ENCODE results near the gene INTS6L.
"Not testable (repeated sequence)": the region's sequence is repeated elsewhere in the genome, so short reads cannot be mapped to it uniquely, and the experiment has no call there.

The INTS6L gene

DNA sequence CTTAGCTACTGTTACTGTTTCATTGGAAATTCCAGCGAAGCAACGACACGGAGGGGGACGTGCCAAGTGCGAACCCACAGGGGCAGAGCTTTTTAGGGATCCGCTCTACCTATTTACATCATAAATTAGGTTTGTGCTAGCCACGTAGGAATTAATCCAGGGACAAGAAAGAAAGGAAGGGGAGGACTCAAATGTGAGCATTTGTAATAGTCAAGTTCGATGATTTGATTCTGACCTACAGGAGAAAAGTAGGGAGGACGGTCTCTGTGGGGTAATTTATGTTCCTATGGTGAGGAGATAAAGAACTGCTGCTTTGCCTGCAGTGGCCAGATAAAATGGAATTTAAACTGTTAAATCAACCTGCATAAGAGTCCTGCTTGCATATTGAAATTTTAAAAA lies 1.7 kb downstream of the INTS6L start:
- FAIRE-seq: no peak
- no peak for DNase-seq (ENCODE audit: extremely low spot score, insufficient read length, low read depth)

DNA sequence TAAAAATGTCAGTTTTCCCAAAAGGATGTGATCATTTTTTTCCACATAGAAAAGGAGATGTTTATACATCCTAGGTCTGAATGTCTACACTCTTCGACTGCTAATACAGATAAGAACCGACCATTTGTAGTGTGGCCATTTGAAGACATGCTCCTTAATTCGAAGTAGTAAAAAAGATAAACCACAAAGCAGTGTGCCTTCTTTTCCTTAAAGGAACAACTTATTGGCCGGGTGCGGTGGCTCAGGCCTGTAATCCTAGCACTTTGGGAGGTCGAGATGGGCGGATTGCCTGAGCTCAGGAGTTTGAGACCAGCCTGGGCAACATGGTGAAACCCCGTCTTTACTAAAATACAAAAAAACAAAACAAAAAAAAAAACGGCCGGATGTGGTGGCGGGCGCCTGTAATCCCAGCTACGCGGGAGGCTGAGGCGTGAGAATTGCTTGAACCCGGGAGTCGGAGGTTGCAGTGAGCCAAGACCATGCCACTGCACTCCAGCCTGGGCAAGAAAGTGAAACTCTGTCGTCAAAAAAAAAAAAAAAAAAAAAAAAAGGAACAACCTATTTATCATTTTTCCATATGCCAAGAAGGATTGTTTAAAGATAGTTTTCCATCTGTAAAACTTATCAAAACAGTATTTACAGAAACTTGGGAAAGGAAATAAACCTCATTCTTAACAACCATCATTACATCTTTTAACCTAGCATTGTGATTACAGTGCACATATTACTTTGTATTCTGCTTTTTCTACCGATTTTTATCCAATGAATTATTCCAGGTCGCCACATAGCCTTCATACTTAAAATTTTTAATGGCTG lies 2.6 kb downstream of the INTS6L start:
- DNase-seq (ENCODE audit: extremely low spot score, insufficient read length, low read depth) (no peak), FAIRE-seq (peak; percentile 24)

DNA sequence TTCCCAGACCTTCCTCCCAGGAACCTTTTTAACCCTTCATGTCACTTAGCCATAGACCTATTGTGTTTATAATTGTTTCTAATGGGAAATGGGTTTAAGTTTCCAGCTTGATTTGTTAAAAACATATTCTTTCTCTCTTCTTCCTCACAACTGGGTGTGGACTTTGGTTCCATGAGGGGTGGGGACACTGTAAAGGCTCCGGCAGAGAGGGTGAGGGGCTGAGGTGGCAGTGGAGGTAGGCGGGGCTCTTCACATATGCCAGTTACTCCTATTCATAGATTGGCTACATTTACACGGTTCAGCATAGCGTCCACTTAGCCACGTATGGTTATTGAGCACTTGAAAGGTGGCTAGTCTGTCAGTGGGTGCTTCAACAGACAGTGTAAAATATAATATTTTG lies 7.8 kb downstream of the INTS6L start:
- FAIRE-seq: peak; percentile 59

DNA sequence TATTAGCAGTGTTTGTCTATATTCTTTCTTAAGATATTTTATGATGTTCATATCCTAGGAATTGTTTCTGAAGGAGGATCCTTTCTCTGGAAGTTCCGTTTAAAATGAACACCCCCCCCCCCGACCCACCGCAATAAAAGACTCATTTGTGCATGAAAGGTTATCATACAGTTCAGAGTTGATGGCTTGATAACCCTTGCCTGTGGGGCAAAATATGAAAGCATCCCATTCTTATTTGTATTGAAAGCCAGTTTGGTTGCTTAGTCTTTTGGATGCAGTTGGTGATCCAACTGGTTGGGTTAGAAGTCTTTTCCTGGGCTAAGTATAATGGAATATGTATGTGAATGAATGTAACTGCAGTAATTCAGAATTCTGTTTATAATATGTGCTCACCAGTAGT lies 8.3 kb downstream of the INTS6L start:
- FAIRE-seq: no peak

More for the DNA sequence above, 7.8 kb downstream of the INTS6L start:
- DNase-seq (ENCODE audit: extremely low spot score, insufficient read length, low read depth): no peak

DNA sequence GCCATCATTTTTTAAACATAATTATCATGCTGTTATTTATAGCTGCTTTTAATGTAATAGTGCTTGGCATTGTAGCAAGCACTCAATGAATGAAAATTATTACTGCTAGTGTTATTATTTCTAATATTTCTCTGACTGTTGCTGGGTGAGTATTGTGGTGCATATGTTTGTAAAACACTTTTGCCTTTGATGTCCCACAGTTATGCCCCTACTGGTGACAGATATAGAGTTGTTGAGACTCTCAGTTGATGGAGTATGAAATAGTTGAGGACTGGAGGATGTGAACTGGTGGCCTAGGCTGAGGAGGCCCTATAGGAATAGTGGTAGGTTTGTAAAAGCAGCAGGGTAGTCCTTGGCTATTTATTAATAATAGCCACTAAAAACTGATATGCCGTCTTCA lies 9.6 kb downstream of the INTS6L start:
- no peak for DNase-seq (ENCODE audit: extremely low spot score, insufficient read length, low read depth)
- FAIRE-seq: no peak

More for the DNA sequence above, 8.3 kb downstream of the INTS6L start:
- DNase-seq (ENCODE audit: extremely low spot score, insufficient read length, low read depth): no peak

DNA sequence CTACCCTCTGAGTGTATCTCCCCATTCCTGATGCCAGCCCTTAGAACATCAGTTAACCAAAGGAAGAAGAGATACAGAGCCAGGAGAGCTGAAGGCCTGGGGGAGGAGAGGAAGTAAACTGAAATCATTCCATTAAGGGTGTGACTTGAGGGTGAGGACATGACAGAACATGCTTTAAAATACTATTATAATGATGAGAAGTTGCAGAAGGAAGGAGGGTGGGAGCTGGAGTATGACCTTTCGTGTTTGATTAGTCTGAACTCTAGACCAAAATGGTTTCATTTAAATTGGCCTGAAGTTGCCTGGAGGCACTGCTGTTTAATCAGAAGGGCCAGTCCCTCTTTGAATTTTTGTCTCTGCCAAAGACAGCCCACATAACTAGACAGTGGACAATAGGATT lies 11.4 kb downstream of the INTS6L start:
- peak; percentile 54 for FAIRE-seq

DNA sequence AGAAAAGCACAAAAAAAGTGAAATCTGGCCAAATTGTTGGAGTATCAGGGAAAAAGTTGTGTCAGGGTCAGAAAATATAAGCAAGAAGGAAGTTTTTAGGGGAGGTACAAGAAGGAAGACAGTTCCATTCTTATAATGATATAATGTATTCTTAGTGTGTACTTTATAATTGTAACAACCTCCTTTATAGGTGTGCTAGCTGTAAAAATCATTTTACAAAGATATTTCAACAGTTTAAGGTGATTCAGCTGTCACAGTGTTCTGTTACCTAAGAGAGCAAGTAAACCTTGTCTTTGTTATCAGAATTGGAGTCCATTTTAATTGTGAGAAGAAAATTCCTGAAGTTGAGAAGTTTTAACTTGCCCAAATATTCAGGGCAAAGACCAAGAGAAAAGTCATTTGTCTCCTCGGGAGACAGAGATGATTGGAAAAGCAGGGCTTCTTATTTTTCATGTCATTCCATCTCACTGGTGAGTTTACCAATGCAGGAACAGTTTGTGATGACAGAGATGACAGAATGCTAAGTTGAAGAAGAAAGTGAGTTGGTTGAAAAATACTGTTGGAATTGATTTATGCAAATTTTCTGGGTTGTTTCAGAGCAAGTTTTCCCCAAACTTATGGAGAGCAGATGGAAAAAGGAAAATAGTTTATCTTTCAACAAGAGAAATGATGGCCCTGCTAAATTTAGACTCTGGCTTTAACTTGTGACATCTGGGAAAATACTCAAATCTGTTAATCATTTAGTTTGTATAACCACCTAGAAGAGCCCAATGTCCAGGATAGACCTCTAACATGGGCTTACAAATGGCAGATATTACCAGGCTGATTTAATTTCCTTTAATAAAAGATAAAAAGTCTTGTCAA lies 14.8 kb downstream of the INTS6L start:
- DNase-seq (ENCODE audit: extremely low spot score, insufficient read length, low read depth) (no peak), FAIRE-seq (peak; percentile 77)

More for the DNA sequence above, 11.4 kb downstream of the INTS6L start:
- DNase-seq (ENCODE audit: extremely low spot score, insufficient read length, low read depth): no peak

DNA sequence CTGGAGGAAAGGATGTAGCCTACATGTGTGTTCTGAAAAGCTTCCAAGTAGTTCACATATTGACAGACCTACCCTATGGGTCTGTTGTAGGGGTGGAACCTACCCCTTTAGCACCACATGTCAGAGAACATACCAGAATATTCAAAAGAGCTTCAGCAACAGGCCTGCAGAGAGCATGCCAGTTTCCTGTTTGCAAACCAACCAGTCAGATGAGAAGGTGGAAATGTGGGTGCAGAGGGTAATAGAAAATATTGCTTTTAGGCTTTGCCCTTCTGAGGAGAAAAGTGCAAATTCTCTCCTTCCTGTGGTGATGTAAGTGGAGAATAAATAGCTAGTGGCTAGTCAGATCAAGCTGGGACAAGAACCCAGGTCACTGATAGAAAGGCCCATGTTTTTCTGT lies 16.4 kb downstream of the INTS6L start:
- peak; percentile 78 for FAIRE-seq
- no peak for DNase-seq (ENCODE audit: extremely low spot score, insufficient read length, low read depth)

DNA sequence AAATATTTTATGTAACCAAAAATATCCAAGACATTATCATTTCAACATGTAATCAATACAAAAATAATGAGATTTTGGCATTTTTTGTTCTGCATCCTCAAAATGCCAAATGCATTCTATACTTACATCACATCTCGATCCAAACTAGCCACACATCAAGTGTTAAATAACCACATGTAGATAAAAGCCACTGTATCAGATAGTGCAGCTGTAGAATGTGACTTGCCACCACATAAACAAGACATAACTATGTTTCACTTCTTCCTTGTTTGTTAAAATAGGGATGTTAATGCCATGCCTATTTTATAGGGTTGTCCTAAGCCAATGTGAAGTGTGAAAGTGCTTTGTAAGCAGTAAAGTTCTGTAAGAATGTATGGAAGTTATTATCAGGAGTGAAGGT lies 20.9 kb downstream of the INTS6L start:
- no peak for DNase-seq (ENCODE audit: extremely low spot score, insufficient read length, low read depth)
- no peak for FAIRE-seq

DNA sequence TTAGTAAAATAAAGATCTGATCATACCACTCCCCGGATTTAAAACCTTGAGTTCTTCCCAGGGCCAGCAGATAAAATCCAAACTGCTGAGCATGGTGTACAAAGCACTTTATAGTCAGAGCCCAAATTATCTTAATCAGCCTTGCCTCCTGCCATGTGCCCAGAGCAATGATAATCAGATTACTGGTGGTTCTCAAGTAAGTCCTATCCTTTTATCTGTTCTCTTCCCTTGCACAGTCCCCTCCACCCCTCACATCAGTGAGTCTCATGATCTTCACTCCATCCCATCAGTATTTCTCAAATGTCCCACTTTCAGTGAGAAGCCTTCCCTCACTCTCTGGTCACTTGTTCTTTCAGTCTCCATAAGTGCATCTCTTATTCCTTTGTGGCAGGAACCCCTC lies 22.7 kb downstream of the INTS6L start:
- FAIRE-seq (peak; percentile 49), DNase-seq (ENCODE audit: extremely low spot score, insufficient read length, low read depth) (no peak)

DNA sequence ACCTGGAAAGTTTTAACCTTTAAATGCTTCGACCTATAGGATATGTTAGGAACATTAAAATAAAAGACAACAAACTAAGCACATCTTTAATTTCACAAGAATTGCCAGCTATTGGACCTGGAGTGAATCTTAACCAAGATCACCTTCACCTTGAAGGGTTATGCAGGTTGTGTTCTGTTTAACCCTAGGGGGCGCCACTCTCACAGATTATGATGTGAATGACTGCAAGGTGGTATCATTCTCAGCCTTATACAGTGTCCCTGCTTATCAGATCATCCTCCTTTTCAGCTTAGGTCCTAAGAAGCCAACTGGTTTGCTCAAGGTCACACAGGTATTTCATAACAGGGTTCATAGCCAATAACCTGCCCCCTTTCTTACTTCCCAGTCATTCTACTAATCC lies 23.5 kb downstream of the INTS6L start:
- DNase-seq (ENCODE audit: extremely low spot score, insufficient read length, low read depth) (no peak), FAIRE-seq (no peak)

DNA sequence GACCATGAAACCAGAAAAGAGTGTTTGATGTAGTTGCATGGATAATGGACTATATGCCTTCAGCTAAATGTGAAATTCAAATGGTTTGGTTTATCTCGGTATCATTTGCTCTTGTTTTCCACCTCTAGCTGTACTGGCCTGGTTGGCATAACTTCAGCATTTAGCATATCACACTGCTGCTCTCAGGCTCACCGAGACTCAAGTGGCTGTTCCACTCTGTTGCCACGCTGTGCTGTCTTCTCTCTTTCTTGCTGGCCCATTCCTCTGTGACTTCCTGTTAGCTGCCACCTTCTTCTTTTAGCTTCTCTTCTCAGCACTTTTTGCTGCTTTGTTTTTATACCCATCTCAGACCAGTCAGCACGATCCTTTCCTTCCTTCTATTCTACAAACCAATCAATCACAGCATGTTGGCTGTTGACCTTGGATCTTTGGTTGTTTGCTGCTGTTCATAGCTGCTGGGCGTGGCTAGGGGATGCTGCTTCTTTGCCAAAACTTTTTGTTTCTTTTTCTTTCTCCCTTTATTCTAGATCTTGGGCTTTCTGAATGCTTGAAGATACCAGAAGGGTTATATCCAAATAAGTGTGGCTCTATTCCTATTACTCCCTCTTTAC lies 24.0 kb downstream of the INTS6L start:
- DNase-seq (ENCODE audit: extremely low spot score, insufficient read length, low read depth) (no peak), FAIRE-seq (peak; percentile 79)

DNA sequence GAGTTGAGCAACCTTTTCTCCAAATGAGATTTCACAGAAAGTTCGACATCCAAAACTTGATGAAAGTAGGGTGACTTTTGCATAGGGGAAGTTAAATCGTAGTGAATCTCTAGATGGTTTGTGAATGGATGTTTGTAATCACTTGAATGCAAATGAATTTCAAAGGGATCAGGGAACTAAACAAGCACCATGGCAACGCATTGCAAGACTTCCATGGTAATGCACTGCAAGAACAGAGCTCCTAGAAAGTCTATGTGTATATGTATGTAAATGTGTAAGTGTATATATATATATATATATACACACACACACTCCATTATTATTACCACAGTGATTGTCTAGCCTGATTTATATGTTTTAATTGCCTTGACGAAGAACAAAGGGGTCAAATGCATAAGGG lies 27.3 kb downstream of the INTS6L start:
- DNase-seq (ENCODE audit: extremely low spot score, insufficient read length, low read depth): no peak
- no peak for FAIRE-seq

DNA sequence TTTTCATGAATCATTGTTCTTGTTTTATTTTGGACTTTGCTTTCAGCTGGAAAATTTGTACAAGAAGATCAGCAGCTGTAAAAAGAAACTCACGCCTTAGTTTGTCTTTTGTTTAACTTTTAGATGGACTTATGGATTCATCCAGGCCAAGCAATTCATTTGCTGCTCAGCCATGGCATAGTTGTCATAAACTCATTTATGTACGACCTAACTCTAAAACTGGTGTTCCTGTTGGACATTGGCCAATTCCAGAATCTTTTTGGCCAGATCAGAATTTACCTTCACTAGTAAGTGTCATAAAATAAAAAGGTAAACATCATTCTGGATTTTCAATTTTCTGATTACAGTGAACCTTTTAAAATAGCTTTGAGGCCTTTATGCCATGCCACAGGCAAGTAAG lies 29.1 kb downstream of the INTS6L start:
- DNase-seq (ENCODE audit: extremely low spot score, insufficient read length, low read depth) (no peak), FAIRE-seq (no peak)

DNA sequence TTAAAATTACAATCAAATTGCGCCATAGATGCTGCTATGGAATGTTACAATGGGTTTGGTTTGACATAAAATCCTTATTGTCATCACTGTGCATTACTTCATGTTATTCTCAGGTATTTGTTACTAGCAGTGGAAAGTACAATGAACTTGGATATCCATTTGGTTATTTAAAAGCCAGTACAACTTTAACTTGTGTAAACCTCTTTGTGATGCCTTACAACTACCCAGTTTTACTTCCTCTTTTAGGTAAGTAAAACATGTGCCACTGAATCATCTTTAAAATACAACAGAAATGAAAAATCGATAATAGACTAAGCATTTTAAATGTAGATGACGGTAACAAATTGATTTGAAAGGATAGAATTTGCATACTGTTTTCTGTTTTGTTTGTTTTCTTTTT lies 35.6 kb downstream of the INTS6L start:
- DNase-seq (ENCODE audit: extremely low spot score, insufficient read length, low read depth) (no peak), FAIRE-seq (no peak)

DNA sequence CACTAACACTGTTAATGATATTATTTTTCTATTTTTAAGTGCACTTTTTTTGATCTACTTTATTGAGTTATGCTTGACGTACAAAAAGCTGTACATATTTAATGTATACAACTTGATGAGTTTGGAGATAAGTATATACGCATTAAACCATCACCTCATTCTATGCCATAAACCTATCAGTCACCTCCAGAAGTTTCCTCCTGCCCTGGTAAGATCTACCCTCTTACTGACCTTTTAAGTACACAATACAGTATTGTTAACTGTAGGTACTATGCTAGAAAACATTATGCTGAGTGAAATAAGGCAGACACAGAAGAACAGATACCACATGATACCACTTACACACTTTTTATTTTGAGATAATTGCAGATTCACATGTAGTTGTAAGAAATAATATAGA lies 36.9 kb downstream of the INTS6L start:
- no peak for DNase-seq (ENCODE audit: extremely low spot score, insufficient read length, low read depth)
- FAIRE-seq: peak; percentile 9

DNA sequence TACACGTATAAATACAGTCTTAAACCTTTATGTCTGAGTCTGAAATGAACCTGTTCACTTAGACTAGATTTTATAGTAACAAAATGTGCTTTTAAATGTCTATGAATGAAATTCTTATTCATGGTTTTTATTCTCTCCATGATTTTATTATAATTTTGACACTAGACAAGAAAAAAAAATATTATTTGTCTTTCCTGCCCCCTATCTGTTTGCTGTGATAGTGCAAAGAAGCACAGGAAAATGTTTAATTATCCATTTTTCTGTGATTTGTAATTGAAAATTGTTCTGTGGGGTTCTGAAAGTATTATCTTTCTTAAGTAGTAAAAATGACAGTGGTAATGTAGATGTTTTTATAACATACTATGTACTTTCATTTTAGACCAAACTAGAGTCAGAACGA lies 52.0 kb downstream of the INTS6L start:
- FAIRE-seq (no peak), DNase-seq (ENCODE audit: extremely low spot score, insufficient read length, low read depth) (no peak)

DNA sequence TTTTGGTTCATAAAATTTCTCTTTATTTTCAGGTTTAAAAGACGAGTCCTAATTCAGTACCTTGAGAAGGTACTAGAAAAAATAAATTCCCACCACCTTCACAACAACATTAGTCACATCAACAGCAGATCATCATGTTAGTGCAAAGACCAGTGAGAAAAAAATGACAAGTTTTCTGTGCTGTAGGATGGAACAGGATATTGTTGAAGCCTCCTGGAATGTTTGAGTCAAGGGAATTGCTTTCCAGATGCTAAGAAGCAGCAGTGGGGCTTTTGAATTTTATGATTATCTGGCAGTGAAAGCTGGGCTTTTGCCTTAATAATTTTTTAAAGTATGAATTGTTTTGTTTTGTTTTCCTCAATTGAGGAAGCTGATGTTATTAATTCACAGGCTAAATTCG lies 61.0 kb downstream of the INTS6L start:
- DNase-seq (ENCODE audit: extremely low spot score, insufficient read length, low read depth): no peak
- FAIRE-seq: no peak

DNA sequence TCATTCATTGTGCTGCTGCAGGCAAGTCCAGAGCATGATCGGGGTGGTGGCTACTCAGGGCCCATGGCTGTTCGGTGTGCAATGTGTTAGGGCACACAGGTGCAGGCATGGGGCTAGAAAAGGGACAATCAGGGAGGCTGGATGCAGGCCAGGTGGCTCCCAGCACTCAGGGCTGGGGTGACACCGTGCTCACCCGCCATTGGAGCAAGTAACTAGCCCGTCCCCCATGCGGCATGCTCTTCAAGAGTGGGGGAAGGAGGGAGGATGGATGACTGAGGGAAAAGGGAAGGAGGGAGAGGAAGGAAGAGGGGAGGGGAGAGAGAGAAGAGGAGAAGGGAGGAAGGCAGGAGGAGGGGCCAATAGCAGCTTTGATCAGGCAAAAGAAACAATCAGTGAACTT lies 64.7 kb downstream of the INTS6L start:
- DNase-seq (ENCODE audit: extremely low spot score, insufficient read length, low read depth) (no peak), FAIRE-seq (no peak)

DNA sequence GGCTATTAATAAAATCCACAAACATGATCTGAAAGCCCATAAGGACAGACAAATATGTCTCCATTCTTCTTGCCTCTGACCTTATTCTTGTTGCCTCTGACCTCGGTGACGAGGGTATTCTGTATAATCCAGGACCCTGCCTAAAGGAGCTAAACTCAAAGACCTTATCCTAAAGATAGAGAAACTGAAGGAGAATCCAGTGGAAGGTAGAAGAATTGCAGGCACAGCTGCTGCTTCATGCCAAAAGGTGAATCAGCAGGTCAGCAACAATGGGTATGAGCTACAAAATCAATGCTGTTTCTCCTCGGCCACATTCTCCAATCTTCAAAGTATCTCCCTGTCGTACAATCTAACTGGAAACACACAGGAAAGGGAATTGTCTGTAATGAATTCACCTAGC lies 71.4 kb downstream of the INTS6L start:
- DNase-seq (ENCODE audit: extremely low spot score, insufficient read length, low read depth): no peak
- FAIRE-seq: no peak

DNA sequence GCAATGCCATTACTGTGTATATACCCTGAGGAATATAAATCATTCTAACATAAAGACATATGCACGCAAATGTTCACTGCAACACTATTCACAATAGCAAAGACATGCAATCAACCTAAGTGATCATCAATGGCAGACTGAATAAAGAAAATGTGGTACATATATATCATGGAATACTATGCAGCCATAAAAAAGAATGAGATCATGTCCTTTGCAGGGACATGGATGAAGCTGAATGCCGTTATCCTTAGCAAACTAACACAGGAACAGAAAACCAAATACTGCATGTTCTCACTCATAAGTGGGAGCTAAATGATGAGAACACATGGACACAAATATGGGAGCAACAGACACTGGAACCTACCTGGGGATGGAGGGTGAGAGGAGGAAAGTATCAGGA lies 73.6 kb downstream of the INTS6L start:
- DNase-seq (ENCODE audit: extremely low spot score, insufficient read length, low read depth); FAIRE-seq: not testable (repeated sequence)

Measured in GM18507 (cell line).